Bronchial epithelial cell (primary cell): ENCODE data around the gene MYBBP1A. TPM values are rescaled to one million over a fixed set of nuclear protein-coding genes. Genes with fewer than 3 reads are reported as not detected.

Experiments
- DNase-seq: peaks from one replicate; pipeline ENCODE4 v3.0.0-alpha.2; 2010; ENCODE audit warnings: low read depth
- FAIRE-seq: peaks from 2 replicates; lab custom pipeline; 2011; peaks lifted over from hg19 to GRCh38; lab: Jason Lieb, UNC
- H3K27me3 ChIP-seq: 2 replicates; pipeline ENCODE4 v1.5.1; 2011; ENCODE audit warnings: low read length; ENCODE audit not compliant: control insufficient read depth, insufficient read depth
- H3K36me3 ChIP-seq: 2 replicates; pipeline ENCODE4 v1.5.1; 2011; ENCODE audit warnings: low read length; ENCODE audit not compliant: control insufficient read depth, insufficient read depth
- H3K4me3 ChIP-seq: 2 replicates; pipeline ENCODE4 v1.5.1; 2011; ENCODE audit warnings: mild to moderate bottlenecking, low read depth, low read length, control low read depth
- CTCF ChIP-seq: IDR thresholded peaks from 2 replicates; pipeline ENCODE4 v1.5.1; 2011; ENCODE audit warnings: mild to moderate bottlenecking, moderate library complexity, low read length, control low read depth, inconsistent platforms; ENCODE audit not compliant: insufficient read depth, severe bottlenecking
- total RNA-seq: library from RNA; depleted of rRNA; stranded (reverse); fragments of >200 nt; gene quantifications from 2 replicates; pipeline ENCODE4 v1.2.1, GENCODE V29; 2014

MYBBP1A gene
- total RNA-seq, 1 donor from 2014 or later, result 60.6 TPM

- peaks cover 37% of the 10 kb centered on the region for H3K27me3 ChIP-seq
- DNase-seq (no peak), FAIRE-seq (no peak)
- no peak overlapping the region for H3K4me3 ChIP-seq
- no peaks in the 10 kb centered on the region for H3K36me3 ChIP-seq
- TF ChIP-seq CTCF, result no peak
Observed at GRCh38 chr17:4586043-4586442, 30.9 kb upstream of the MYBBP1A start.

DNA sequence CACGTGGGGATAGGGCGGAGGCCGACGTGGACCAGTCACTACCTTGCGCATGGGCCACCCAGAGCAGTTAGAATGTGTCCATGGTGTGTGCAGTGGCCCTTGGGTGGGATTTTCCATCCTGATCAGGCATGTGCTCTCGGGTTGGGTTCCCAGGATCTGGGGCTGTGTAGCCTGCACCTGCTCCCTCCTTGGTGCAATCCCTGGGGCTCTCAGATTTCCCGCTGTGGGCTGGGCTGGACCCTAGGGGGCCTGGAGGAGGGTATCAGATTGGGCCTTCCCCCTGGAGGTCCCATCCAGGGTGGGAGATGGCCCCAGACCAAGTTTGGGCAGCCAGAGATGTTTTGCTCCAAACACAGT, 30.4 kb upstream of the MYBBP1A start:
- peaks cover 37% of the 10 kb centered on the region for H3K27me3 ChIP-seq
- no peak for FAIRE-seq
- no peaks in the 10 kb centered on the region for H3K36me3 ChIP-seq
- DNase-seq, result no peak
- no peak overlapping the region for H3K4me3 ChIP-seq
- TF ChIP-seq CTCF, result no peak

- peaks cover 36% of the 10 kb centered on the region for H3K27me3 ChIP-seq
- no peak overlapping the region for H3K4me3 ChIP-seq
- no peaks in the 10 kb centered on the region for H3K36me3 ChIP-seq
- no peak for TF ChIP-seq CTCF
- DNase-seq, result no peak
- FAIRE-seq, result no peak
Observed at GRCh38 chr17:4584917-4585637, 29.9 kb upstream of the MYBBP1A start.

GRCh38 chr17:4584101-4584916, 29.1 kb upstream of the MYBBP1A start, which contains the start of gene SMTNL2:
SMTNL2 (plus strand) TSS chr17:4584529; CDS start chr17:4584606, 77 bp downstream.
- no peak for DNase-seq
- Histone ChIP-seq H3K27me3 (peaks cover 33% of the 10 kb centered on the region), H3K36me3 (no peaks in the 10 kb centered on the region), H3K4me3 (no peak within 1 kb of the TSS)
- no peak for TF ChIP-seq CTCF
- FAIRE-seq, result no peak

DNA sequence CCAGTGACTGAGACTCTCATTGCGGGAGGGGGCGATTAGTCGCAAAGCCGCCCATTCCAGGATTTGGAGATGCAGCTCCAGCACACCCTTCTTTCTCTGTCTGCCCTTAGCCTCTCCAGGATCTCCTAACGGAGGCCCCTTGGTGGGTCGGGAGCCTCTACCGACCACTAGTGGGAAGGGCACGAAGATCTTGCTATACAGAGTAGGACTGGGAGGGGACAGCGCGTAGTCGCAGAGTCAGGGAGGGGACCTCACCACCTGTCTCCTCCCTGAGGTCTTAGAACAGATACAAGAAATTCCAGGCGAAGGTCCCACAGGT, 28.6 kb upstream of the MYBBP1A start:
- H3K4me3 ChIP-seq, result no peak overlapping the region
- no peak for DNase-seq
- no peak for FAIRE-seq
- no peak for TF ChIP-seq CTCF
- no peaks in the 10 kb centered on the region for H3K36me3 ChIP-seq
- peaks cover 29% of the 10 kb centered on the region for H3K27me3 ChIP-seq
